DOHH2 (cell line): Measurements from ENCODE around the gene REV1.

Experiments used
- H3F3A ChIP-seq: fragments of 200-600 bp; sonication (generic), shearing (Covaris generic); 2 replicates; pipeline ENCODE4 v1.6.0; 2016; ENCODE audit warnings: antibody characterized with exemption, mild to moderate bottlenecking; ENCODE audit not compliant: control insufficient read depth, insufficient read depth
- H3K27ac ChIP-seq: fragments of 200-600 bp; sonication (generic); 2 replicates; pipeline ENCODE4 v1.5.1; 2014; ENCODE audit warnings: low read depth, mild to moderate bottlenecking, low read length, moderate library complexity
- H3K27me3 ChIP-seq: fragments of 200-600 bp; sonication (generic); 2 replicates; pipeline ENCODE4 v1.6.1; 2014; ENCODE audit warnings: mild to moderate bottlenecking, low read length, mixed read lengths; ENCODE audit not compliant: control insufficient read depth
- H3K36me3 ChIP-seq: fragments of 200-600 bp; sonication (generic); 2 replicates; pipeline ENCODE4 v1.6.1; 2014; ENCODE audit warnings: mild to moderate bottlenecking, low read length, moderate library complexity, mixed read lengths; ENCODE audit not compliant: control insufficient read depth
- H3K4me1 ChIP-seq: fragments of 200-600 bp; sonication (generic); 2 replicates; pipeline ENCODE4 v1.6.1; 2014; ENCODE audit warnings: mild to moderate bottlenecking, low read length, mixed read lengths; ENCODE audit not compliant: control insufficient read depth
- H3K4me2 ChIP-seq: fragments of 200-600 bp; sonication (generic); 2 replicates; pipeline ENCODE4 v1.6.0; 2014; ENCODE audit warnings: mild to moderate bottlenecking, low read length, moderate library complexity
- H3K4me3 ChIP-seq: fragments of 200-600 bp; sonication (generic); 2 replicates; pipeline ENCODE4 v1.5.1; 2014; ENCODE audit warnings: mild to moderate bottlenecking, low read length, mixed read lengths
- H3K79me2 ChIP-seq: fragments of 200-600 bp; sonication (generic); 2 replicates; pipeline ENCODE4 v1.6.1; 2014; ENCODE audit warnings: mild to moderate bottlenecking, low read length, mixed read lengths; ENCODE audit not compliant: control insufficient read depth
- H3K9me2 ChIP-seq: fragments of 200-600 bp; sonication (generic); replicated peaks from 2 replicates; pipeline ENCODE4 v1.6.1; 2014; ENCODE audit warnings: mild to moderate bottlenecking, low read length, mixed read lengths; ENCODE audit not compliant: control insufficient read depth
- H3K9me3 ChIP-seq: fragments of 200-600 bp; sonication (generic); 2 replicates; pipeline ENCODE4 v1.6.1; 2014; ENCODE audit warnings: antibody characterized with exemption, low read length, mixed read lengths; ENCODE audit not compliant: control insufficient read depth, insufficient read depth
- H4K20me1 ChIP-seq: fragments of 200-600 bp; sonication (generic); 2 replicates; pipeline ENCODE4 v1.6.0; 2014; ENCODE audit warnings: low read depth, mild to moderate bottlenecking, antibody characterized with exemption, low read length, moderate library complexity; ENCODE audit not compliant: control insufficient read depth, insufficient read depth
- EZH2phosphoT487 ChIP-seq: fragments of 200-600 bp; sonication (generic); IDR thresholded peaks from 2 replicates; pipeline ENCODE4 v1.6.1; 2017; ENCODE audit warnings: borderline replicate concordance, mild to moderate bottlenecking, antibody characterized with exemption, low read length, moderate library complexity, mixed read lengths
- TF ChIP-seq, protein P1 (sequence below): fragments of 200-600 bp; sonication (generic); IDR thresholded peaks from one replicate; pipeline ENCODE4 v1.5.1; 2014; ENCODE audit warnings: antibody characterized with exemption, mild to moderate bottlenecking, low read depth, low read length; ENCODE audit not compliant: poor library complexity, severe bottlenecking

REV1 gene

DNA sequence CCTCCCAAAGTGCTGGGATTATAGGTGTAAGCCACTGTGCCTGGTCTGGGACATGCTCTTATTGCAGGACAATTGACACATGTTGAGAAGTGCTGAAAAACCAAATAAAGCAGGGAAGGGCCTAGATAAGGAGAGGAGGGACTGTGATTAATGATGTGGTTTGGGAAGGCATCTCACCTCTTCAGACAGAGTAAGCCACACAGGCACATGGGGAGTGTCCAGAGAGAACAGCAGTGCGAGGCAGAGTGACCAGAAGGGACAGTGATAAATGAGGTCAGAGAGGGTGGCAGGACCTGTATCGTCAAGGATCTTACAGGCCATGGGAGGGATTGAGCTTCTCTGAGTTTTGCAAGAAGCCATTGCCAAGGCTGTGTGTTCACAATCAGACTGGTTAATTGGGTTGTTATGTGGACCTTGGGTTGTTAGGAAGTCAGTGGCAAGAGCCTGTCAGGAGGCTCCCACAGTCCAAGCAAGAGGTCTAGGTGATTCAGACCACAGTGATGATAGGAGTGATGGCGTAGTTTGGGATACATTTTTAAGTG is 94.2 kb downstream of the REV1 start:
- Histone ChIP-seq H3K9me2 (no peaks in the 10 kb centered on the region), H3K36me3 (peaks cover 95% of the 10 kb centered on the region), H3K4me2 (no peak overlapping the region), H3K79me2 (no peaks in the 10 kb centered on the region), H3K27me3 (no peaks in the 10 kb centered on the region), H3K4me3 (no peak overlapping the region), H3F3A (peaks cover 10% of the 10 kb centered on the region), H3K27ac (no peak overlapping the region), H3K4me1 (no peaks in the 10 kb centered on the region), H3K9me3 (no peaks in the 10 kb centered on the region), H4K20me1 (no peaks in the 10 kb centered on the region)
- TF ChIP-seq, protein P1, sequence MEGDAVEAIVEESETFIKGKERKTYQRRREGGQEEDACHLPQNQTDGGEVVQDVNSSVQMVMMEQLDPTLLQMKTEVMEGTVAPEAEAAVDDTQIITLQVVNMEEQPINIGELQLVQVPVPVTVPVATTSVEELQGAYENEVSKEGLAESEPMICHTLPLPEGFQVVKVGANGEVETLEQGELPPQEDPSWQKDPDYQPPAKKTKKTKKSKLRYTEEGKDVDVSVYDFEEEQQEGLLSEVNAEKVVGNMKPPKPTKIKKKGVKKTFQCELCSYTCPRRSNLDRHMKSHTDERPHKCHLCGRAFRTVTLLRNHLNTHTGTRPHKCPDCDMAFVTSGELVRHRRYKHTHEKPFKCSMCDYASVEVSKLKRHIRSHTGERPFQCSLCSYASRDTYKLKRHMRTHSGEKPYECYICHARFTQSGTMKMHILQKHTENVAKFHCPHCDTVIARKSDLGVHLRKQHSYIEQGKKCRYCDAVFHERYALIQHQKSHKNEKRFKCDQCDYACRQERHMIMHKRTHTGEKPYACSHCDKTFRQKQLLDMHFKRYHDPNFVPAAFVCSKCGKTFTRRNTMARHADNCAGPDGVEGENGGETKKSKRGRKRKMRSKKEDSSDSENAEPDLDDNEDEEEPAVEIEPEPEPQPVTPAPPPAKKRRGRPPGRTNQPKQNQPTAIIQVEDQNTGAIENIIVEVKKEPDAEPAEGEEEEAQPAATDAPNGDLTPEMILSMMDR: no peak
- TF ChIP-seq EZH2phosphoT487: no peak

DNA sequence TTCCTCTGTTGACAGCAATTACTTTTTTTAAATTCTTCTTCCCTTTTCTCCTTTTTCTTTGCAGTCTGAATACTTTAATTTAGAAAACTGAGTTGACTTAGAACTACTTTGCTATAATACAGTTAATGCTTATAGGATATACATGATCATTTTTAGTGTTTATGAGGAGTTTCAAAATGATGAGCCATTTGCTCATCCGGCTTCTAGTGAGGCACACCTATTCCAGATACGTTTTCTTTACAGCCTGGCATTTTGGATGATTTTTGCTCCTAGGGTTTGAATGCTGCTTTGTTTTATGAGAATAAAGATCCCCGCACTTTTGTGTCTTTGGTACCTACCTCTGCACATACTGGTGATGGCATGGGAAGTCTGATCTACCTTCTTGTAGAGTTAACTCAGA is 99.9 kb downstream of the REV1 start:
- H3F3A ChIP-seq: peaks cover 2% of the 10 kb centered on the region; the same call in 1 of the 2 replicates
- H3K4me3 ChIP-seq: no peak overlapping the region
- H3K79me2 ChIP-seq: no peaks in the 10 kb centered on the region
- H3K4me1 ChIP-seq: no peaks in the 10 kb centered on the region
- no peaks in the 10 kb centered on the region for H3K9me2 ChIP-seq
- no peak overlapping the region for H3K27ac ChIP-seq
- H3K27me3 ChIP-seq: no peaks in the 10 kb centered on the region
- H3K9me3 ChIP-seq: no peaks in the 10 kb centered on the region
- no peaks in the 10 kb centered on the region for H4K20me1 ChIP-seq
- peaks cover 71% of the 10 kb centered on the region for H3K36me3 ChIP-seq
- no peak for TF ChIP-seq EZH2phosphoT487
- TF ChIP-seq, protein P1: no peak
- no peak overlapping the region for H3K4me2 ChIP-seq

DNA sequence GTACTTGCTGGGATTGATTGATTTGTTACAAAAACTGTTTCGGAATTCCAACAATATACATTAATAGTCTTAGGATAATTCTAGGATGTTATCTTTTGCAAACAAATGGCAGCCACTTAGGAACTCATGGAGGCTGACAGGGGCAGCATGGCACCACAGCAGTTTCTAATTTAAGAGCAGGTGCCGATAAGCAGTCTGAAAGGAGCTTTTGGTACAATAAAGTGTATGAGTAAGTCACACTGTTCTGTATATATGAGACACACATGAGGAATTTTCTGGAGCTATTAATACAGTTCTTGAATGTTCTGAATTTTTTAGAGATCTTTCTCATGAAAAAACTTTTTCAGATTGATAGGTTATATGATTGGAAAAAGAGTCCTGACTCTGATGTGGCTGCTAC is 100.4 kb downstream of the REV1 start:
- peaks cover 69% of the 10 kb centered on the region for H3K36me3 ChIP-seq
- no peaks in the 10 kb centered on the region for H3K27me3 ChIP-seq
- no peak for TF ChIP-seq EZH2phosphoT487
- TF ChIP-seq, protein P1: no peak
- no peaks in the 10 kb centered on the region for H4K20me1 ChIP-seq
- no peak overlapping the region for H3K4me3 ChIP-seq
- H3F3A ChIP-seq: peaks cover 2% of the 10 kb centered on the region; the same call in 1 of the 2 replicates
- H3K9me2 ChIP-seq: no peaks in the 10 kb centered on the region
- no peaks in the 10 kb centered on the region for H3K9me3 ChIP-seq
- H3K79me2 ChIP-seq: no peaks in the 10 kb centered on the region
- H3K4me1 ChIP-seq: no peaks in the 10 kb centered on the region
- no peak overlapping the region for H3K4me2 ChIP-seq
- no peak overlapping the region for H3K27ac ChIP-seq
